GM12891 (cell line): ENCODE results near the gene DENND1C.

ENCODE experiments used
- DNase-seq: peaks from one replicate; pipeline ENCODE4 v3.0.0; 2011; ENCODE audit warnings: low spot score; ENCODE audit not compliant: insufficient read length
- FAIRE-seq: peaks from 2 replicates; lab custom pipeline; 2011; peaks lifted over from hg19 to GRCh38; lab: Jason Lieb, UNC
- PAX5 ChIP-seq: IDR thresholded peaks from 2 replicates; pipeline ENCODE4 v1.6.1; 2011; ENCODE audit warnings: low read length, moderate library complexity, mild to moderate bottlenecking; ENCODE audit not compliant: insufficient read depth, severe bottlenecking
- POLR2A ChIP-seq: IDR thresholded peaks from 2 replicates; pipeline ENCODE4 v1.6.1; 2011; ENCODE audit warnings: low read depth, low read length, control low read depth
- POLR2AphosphoS5 ChIP-seq: IDR thresholded peaks from 2 replicates; pipeline ENCODE4 v1.6.1; 2011; ENCODE audit warnings: low read depth, low read length, control low read depth
- POU2F2 ChIP-seq: IDR thresholded peaks from 2 replicates; pipeline ENCODE4 v1.6.1; 2011; ENCODE audit warnings: low read depth, mild to moderate bottlenecking, control low read depth, low read length, moderate library complexity
- SPI1 ChIP-seq: IDR thresholded peaks from 2 replicates; pipeline ENCODE4 v1.6.1; 2011; ENCODE audit warnings: low read depth, low read length, control low read depth
- TAF1 ChIP-seq: IDR thresholded peaks from 2 replicates; pipeline ENCODE4 v1.6.1; 2011; ENCODE audit warnings: low read depth, low read length, control low read depth

The DENND1C gene

GRCh38 chr19:6466526-6467248 is 14.9 kb downstream of the DENND1C start:
- FAIRE-seq = no peak
- TF ChIP-seq PAX5 = no peak
- TF ChIP-seq POLR2AphosphoS5 = peak; percentile 46; the same call in 1 of the 2 replicates

GRCh38 chr19:6465663-6466062 is 15.9 kb downstream of the DENND1C start:
- TF ChIP-seq SPI1 = no peak
- no peak for TF ChIP-seq TAF1
- no peak for TF ChIP-seq POU2F2
- TF ChIP-seq POLR2A = no peak
- no peak for TF ChIP-seq PAX5
- TF ChIP-seq POLR2AphosphoS5 = no peak
- DNase-seq (no peak), FAIRE-seq (no peak)

More at GRCh38 chr19:6466526-6467248, 14.9 kb downstream of the DENND1C start:
- DNase-seq = no peak

DNA sequence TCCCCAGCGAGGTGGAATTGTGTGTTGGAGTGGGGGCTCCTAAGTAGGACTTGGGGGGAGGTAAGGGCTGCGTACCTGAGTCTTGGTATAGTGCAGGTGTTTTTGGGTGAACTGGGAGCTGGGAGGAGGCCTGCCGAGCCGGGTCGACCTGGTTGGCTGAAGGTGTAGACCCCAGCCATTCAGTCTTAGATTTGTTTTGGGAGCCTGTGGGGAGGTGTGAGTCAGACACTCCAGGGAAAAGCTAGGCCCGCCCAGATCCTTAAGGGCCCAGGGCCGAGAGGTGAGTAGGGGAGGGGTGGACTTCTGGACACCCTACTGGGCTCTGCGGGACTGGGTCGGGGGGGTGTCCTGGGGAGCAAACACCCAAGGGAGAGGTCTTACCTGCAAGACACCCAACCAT is 16.6 kb downstream of the DENND1C start:
- TF ChIP-seq SPI1 (no peak), POU2F2 (no peak), POLR2AphosphoS5 (no peak), POLR2A (no peak), PAX5 (no peak), TAF1 (no peak)
- FAIRE-seq = no peak
- no peak for DNase-seq

GRCh38 chr19:6464070-6464873 is 17.3 kb downstream of the DENND1C start, which contains the start of gene CRB3:
Gene CRB3 (plus strand): TSS chr19:6464271. CDS start chr19:6464702, 431 bp downstream.
- DNase-seq (no peak), FAIRE-seq (peak; percentile 66)
- TF ChIP-seq POLR2A (no peak), SPI1 (no peak), POLR2AphosphoS5 (no peak), POU2F2 (no peak), TAF1 (no peak), PAX5 (no peak)

- TF ChIP-seq POLR2AphosphoS5 (no peak), PAX5 (no peak), POU2F2 (no peak), SPI1 (no peak), TAF1 (peak; percentile 49; the same call in 1 of the 2 replicates), POLR2A (peak; percentile 73)
- DNase-seq = peak; percentile 94
- peak; percentile 99 for FAIRE-seq
These were observed 21.3 kb downstream of the DENND1C start for GRCh38 chr19:6460099-6460884.

- TF ChIP-seq PAX5 = no peak
- no peak for TF ChIP-seq POLR2A
- 0 out of 2 replicates have a peak, but pooled peaks have one; percentile 51 for TF ChIP-seq POU2F2
- TF ChIP-seq POLR2AphosphoS5 = no peak
- TF ChIP-seq TAF1 = no peak
- no peak for TF ChIP-seq SPI1
- FAIRE-seq (peak; percentile 9), DNase-seq (peak; percentile 93)
These were observed 22.1 kb downstream of the DENND1C start, which contains the start of gene SLC25A23 for GRCh38 chr19:6459262-6460098. Gene SLC25A23 (minus strand): TSS chr19:6459792. CDS start chr19:6459628, 164 bp downstream.

DNA sequence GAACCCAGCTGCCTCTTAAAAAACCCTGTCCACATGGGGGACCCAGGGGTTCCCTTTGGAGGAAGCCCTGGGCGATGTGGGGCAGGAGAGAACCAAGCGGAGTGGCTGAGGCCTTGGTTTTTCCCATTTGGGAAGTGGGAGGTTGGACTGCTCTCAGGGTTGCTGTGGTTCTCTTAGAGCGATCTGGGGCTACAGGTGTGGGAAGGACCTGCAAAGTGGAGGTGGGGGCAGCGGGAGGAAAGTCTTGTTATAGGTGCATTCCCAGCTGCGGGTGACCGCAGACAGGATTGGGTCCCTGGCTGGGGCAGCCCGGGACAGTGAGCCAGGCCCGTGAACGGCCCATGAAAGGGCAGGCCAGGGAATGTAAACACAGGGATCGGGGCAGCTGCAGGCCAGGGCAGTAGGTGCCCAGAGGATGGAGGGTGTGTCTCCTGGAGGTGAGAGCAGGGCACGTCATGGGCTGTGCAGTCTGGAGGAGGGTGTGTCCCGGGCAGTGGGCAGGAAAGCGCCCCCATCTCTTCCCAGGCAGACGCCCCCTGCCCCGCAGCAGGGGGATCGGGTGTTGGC is 22.8 kb downstream of the DENND1C start:
- peak; percentile 23 for FAIRE-seq
- DNase-seq = no peak
- TF ChIP-seq PAX5 = no peak
- no peak for TF ChIP-seq SPI1
- TF ChIP-seq POLR2A = no peak
- no peak for TF ChIP-seq TAF1
- TF ChIP-seq POU2F2 = no peak
- TF ChIP-seq POLR2AphosphoS5 = no peak

DNA sequence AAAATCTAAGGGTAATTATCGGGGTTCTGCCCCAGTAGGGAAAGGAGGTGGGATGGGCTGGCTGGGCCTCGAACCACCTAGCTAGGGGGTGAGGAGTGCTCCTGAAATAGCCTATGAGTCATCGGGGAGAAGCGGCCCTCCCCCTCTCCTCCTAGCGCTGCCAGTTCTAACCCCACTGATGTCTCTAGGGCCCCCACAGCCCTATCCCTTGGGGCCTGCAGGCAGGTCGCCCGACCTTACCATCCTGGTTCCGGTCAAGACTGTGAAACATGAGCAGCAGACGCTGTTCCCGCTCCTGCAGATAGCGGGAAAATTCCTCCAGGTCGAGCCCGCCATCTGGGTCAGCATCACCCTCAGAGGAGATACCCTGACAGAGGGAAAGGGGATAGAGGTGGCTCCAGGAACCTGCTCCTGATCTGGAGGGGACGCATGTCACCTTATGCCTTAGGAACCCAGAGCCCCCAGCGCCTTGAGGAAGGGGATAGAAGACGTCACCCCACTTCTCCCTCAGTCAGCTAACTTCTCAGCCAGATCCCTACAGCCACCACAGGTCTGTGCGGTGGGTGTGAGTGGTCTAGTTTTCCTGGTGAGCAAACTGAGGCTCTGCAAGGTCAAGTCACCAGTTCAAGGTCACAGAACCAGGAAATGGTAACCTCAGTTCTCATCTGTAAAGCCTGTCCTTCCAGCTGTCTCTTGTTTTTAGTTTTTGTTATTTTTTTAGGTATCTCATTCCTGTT is 23.5 kb downstream of the DENND1C start:
- TF ChIP-seq TAF1 (no peak), PAX5 (no peak), POLR2A (no peak), POLR2AphosphoS5 (no peak), POU2F2 (no peak), SPI1 (no peak)
- FAIRE-seq = peak; percentile 69
- DNase-seq = no peak
